NCI-H1092 (cell line): ENCODE results near the gene CCDC107.

ENCODE experiments used
- DNase-seq: peaks from one replicate; lab custom pipeline; 2025; lab: John Stamatoyannopoulos, UW

Gene CCDC107

DNA sequence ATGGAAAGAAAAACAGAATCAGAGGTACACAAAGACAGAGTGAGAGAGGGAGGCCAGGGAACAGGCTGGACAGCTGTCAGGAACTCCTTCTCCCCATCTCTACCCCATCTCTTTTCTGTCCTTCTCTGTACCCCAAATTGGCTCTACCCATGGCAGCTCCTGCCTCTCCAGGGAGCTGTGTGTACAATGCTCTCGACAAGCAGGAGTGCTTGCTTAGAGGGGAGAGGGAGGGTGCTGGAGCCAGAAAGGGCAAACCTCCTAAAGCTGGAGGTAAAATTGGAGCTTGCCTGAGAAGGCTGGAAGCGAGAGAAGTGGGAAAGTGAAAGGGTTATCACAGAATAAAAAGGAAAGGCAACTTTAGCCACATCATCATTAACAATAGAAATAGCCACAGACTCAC is 25.2 kb downstream of the CCDC107 start:
- DNase-seq = peak; percentile 62

DNA sequence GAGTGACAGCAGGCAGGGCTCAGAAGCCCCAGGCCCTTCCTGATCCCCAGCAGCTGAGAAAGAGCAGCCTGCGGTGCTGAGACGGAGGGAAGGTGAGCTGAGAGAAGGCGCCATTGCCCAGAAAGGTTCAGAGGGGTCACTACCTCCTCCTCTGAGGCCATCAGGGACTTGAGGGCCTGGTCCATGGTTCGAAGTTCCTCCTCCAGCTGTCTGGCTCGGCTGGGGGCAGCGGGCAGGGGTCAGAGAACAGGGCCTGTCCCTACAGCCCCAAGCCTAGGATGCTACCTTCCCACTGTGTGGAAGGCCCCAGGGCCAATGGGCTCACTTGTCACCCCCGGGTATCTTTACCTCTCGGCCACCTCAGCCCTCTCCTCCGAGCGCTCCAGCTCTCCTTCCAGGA is 26.8 kb downstream of the CCDC107 start:
- no peak for DNase-seq

DNA sequence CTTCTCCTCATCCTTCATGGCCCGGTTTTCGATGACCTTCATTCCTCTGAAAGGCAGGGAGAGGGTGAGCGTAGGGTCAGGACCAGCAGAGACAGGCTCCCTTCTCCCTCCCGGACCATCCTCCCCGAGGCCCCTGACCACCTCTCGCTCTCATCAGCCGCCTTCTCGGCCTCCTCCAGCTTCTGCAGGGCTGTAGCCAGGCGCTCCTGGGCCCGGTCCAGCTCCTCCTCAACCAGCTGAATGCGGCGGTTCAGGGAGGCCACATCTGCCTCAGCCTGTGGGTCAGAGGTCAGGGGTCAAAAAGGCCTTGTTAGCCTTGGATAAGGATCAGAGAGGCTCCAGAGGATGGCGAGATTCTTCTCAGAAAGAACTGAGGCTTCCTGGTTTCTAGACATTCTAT is 27.4 kb downstream of the CCDC107 start:
- no peak for DNase-seq

DNA sequence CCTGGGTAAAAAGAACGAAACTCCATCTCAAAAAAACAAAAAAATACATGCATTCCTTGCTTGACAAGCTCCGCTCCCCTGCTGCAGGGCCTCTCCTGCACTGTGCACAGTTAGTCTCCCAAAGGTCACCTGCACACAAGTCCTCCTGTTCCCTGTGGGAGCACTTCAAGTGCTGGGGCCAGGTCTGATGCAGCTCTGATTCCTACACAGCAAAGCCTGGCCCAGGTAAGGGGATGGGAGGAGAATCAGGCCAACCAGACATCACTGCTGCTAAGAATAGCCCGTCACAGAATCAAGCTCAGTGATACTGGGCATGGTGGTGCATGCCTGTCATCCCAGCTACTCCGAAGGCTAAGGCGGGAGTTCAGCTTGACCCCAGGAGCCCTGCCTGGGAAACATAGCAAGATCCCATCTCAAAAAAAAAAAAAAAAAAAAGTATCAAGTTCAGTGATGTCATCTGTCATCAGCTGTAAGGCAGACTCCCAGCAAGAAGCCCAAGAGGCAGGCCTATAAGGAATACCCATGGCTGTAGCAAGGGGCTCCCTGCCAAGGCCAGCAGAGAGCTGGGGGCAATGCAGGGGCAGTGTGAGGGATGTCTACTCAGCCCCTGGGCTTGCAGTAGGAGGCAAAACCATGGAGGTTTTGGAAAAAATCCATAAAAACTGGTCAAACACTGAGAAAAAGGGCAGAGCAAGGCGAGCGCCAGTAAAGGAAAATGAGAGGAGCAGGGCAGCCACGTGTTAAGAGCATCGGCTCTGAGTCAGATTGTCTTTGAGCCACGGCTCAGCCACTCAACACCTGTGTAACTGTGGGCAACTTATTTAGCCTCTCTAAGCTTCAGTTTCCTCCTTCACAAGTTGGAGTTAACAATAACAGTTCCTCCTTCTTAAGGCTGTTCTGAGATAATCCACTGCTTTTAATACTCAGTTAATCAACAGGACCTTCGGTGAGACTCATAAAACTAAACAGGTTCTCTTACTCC is 28.4 kb downstream of the CCDC107 start:
- no peak for DNase-seq

DNA sequence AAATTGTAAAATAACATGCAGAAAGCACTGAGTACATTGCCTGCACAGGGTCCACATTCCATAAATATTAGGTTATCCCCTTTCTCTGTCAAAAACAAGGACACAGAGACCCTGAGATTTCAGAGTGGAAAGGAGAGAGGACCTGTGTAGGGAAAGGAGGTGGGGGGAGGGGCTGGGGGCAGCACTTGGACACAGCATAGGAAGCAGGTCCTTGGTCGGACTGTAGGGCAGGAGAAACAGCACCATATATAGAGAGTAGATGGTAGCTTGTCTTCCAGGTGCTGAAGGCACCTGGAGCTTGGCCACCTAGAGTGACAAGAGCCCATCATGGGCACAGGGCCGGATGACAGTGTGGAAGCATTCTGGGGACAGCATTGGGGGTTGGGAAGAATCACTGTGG is 29.2 kb downstream of the CCDC107 start:
- DNase-seq = no peak

DNA sequence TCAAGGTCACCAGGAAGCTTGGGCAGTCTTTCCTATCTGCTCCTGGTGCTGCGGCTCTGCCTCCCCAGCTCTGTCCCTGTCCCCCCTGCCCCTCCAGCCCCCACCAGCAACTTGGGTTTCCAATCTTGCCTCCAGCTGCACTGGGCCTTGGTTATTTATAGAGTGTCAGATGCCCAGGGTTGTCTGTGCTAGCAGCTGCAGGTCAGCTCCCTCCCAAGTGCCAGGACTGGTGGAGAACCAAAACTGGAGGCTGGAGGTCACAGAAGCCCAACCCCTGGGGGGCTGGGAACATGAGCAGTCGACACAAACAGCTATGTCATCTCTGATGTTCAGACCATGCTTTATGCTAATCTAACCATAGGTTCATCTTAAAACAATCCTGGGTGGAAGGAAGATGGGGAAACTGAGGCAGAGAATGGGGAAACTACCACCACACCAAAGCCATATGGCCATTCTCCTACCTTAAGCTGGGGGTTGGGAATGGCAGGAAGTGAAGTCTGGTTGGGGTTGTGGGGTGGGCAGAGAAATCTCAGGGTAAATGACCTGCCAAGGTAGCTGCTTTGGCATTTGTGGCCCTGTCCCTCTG is 30.0 kb downstream of the CCDC107 start:
- DNase-seq = no peak

DNA sequence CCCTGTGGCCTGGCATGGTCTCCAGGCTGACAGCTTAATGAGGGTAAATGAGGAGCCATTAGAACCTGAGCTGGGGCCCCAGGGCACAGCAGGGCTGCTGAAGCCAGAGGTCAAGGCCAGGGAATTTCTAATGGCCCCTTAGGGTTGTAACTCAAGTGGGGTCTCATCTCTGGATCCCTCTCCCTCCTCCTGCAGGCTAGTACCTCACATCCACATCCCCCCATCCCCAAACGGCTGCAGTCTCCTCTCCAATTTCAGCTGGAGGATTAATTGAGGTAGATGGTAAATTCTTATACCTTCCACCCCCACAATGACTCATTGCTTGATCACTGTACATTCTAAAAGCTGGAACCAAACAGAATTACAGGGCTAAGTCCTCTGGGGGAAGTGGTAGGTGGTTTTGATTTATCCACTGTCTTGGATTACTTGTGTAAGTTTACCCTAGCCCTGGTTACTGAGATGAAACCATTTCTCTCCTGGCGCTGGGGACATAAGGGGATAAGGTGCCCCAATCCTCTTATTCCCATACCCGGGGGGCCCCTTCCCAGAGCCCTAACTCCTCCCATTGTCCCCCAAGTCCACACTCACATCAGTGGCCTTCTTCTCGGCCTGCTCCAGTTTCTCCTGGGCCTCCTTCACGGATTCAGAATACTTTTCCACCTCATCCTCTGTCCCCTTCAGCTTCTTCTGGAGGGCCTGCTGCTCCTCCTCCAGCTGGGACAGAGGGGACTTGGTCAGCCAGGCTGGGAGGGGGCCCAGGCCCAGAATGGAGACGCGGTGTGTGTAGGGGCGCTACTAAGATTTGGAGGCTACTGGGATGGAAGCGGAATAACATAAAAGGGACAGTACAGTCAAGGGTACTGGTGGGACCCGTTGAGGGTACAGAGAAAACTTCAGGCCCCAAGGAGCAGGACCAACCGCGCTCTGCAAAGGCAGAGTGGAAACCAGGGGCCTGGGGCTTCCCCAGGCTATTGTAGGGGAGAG is 30.8 kb downstream of the CCDC107 start:
- no peak for DNase-seq

DNA sequence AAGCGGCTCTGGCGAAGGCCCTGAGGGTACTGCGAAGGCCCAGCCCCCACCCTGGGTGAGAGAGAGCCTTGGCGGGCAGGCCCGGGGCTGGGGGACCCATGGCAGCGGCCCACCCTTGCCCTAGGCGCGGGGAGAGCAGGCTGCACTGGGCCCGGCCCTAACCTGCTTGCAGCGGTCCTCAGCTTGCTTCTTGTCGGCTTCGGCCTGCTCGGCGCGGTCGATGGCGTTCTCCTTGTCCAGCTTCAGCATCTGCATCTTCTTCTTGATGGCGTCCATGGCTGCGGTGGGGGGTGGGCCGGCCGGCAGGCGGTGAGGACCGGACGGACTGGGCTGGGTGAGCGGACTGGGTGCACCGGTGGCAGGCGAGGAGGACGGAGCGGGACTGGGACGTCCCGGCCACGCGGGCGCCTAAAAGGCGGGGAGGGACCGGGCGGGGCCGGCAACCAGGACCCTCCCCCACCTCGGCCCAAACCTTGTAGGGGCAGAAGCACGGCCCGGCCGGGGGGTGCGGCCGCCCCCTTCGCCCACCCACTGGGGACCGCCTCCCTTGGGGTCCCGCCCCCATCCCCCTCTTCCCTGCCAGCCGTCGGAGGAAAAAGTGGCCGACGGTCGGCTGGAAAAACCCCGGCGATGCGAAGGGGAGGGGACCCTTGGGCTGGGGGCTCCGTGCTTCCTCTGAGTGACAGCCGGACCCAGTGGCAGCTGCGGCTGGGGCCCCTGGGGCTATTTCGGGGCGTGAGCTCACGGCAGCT is 31.6 kb downstream of the CCDC107 start, which contains the start of gene TPM2:
Gene TPM2, minus strand, starts transcription at position 384 of the 752 bp plus-strand sequence. Its CDS starts 108 bp downstream, at position 276.
- DNase-seq = no peak

DNA sequence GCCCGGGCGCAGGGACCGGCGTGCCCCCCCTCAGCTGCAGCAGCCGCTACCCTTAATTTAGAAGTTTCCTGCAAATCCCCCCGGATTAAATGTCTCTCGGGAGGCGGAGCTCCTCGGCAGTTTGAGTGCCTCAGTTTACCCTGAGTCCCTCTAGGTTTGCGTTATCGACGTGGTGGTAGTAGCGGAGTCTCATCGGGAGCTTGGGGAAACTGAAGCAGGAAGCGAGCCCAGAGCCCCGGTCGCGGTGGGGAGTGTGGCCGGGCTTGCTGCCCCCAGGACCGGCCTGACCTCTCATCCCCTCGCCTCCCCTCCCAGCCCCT is 32.2 kb downstream of the CCDC107 start:
- no peak for DNase-seq

DNA sequence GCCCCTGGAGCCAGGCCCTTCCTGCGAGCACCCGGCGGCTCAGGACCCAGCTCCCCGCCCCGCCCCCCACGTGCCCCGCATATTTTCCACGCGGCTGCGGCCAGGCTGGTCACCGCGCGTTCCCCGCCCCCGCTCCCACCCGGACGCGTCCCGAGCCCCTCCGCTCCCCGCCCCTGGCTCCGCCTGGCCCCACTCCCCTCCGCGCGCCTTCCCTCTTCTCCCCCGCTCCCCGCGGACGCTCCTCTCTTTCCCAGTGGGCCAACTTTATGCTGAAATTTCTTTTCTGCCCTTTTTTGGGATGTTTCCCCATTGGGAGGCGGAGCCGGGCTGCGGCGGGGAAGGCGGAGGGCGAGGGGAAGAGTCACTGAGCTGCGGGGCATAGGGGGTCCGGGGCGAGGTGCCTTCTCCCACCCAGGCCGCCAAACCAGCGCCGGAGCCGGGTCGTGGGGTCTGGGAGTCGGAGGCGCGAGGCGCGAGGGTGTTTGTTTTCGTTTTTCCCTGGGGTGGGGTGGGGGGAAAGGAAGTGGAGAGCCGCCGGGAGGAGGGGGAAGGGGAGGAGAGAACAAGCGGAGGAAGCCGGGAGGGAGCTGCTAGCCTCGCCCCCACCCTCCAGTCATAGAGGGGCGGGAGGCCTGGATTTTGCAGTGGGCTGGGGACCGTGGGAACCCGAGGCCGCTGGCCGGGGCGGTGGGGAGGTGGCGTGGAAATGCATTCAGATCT is 32.7 kb downstream of the CCDC107 start:
- DNase-seq = peak; percentile 23

DNA sequence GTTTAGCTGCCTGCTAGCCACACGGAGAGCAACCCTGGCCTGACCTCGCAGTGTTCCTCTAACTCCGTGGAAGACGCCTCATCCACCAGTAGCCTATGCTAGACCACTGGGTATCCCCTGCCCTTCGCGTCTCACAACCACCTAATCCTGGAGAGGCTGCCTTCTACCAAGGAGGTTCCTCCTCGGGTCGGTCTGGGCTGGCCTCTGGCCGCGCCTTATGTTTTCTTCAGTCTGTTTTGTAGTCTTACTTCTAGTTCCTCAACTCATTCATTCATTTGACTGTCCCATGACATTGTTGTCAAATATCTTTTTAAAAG is 33.2 kb downstream of the CCDC107 start:
- no peak for DNase-seq

DNA sequence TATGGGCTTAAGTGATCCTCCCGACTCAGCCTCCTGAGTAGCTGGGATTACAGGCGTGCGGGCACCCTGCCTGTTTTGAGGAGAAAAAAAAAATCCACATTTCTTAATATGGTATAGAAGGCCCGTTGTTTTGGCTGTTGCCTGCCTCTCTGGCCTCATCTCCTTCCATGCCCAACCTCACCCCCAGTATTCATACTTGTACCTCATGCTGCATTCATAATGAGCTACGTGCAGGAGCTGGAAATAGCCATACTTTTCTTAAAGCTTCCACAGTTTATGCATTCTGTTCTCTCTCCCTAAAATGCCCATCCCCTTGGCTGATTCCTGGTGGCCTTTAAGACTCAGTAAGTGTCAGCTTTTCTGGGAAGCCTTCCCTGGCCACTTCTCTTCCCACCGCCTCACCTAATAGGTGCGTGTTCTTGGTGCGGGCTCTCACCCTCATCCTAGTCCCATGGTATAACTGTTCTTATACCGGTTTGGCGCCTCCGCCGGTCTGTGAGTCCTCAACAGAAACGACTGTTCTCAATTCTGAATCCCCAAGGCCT is 33.7 kb downstream of the CCDC107 start:
- no peak for DNase-seq

DNA sequence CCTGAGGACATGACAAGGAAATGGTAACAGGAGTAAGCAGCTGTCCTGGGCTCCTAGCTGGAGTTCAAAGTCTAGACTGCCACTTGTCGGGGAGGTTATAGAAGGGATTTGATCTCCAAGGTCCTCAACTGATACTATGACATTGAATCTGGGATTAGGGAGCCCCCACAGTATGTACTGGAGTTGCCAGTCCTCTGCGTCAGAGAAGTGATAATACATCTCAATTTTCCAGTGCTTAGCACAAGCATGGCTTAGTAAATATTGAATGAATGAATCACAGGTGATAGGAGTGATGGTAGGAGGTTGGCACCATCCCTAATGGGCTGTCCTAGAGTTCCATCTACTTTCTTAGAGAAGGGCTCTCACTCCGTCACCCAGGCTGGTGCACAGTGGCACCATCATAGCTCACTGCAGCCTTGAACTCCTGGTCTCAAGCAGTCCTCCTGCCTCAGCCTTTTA is 37.9 kb downstream of the CCDC107 start:
- DNase-seq = no peak

DNA sequence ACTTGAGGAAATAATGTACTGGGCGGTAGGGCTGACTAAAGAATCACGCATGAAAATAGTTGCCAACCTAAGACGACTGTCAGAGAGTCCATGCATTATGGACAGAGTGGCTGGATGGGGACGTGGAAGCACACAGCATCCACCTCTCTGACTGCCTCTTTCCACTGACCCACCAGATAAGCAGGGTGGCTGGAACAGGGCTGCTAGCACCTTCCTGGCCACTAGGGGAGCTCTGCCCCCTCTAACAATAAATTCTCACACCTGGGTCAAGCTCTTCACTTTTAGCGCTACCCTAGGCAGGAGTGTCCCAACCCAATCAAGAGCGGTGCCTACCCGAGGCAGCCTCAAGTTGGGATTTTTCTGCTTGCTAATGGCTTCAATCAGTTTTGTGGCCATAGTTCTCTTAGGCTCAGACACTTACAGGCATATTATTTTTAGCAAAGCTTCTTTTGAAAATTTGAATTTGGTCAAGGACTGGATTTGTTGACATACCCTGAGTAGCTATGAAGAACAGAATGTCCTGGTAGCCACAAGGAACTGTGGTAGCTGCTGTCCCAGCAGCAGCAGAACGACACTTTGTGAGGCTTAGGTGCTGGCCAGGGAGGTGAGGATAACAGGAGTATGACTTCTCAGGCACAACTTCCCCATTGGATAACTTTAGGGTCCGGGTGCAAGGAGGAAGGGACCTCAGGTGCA is 38.6 kb downstream of the CCDC107 start:
- DNase-seq = no peak

DNA sequence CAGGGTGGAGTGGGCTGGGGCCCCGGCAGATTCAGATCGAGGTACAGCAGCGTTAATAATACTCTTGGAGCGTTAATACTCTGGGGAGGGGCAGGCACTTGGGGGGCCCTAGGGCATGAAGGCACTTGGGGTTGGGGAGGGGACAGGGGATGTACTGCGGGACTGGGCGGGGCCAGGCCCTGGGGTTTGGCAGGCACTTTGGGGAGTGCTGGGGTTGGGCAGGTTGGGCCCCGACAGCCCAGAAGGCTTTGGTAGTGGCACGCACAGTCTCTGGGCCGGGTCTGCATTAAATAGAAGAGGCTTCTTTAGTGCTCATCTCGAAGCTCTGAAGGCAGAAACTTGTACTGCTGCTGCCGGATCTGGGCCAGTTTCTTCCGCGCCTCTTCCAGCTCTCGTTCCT is 39.4 kb downstream of the CCDC107 start:
- no peak for DNase-seq

DNA sequence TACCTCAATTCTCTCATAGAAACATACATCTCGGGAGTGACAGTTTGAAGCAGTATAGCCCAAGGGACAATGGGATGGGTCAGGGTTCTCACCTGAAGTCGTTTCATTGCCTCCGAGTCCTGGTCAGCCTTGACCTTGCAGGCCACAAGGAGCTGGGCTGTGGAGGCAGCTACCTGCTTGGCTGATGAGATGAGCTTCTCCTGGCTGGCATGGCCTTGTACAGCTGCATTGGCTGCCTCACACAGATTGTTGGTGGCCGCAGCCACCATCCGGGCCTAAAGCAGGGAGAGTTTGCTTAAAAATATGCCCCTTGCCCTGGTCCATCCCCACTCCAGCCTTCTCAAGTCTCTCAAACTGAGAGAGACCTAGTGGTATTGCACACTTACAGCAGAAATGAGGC is 40.1 kb downstream of the CCDC107 start:
- DNase-seq = no peak

DNA sequence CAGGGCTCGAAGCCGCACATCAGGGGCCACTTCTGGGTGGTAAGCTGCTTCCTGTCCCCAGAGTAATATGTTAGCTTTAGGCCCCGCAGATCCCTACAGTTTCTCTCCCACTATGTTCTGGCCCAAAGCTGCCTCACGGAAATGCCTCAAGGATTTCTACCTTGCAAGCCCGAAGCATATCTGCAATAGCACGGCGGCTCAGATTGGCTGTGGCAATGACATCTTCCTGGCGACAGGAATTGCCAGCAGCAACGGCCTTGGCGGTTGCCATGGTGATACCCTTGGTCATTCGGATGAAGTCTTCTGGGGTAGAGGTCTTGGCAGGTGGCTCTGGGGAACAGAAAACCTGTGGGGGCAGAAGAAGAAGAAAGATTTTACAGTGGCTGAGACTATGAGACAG is 41.9 kb downstream of the CCDC107 start:
- no peak for DNase-seq

DNA sequence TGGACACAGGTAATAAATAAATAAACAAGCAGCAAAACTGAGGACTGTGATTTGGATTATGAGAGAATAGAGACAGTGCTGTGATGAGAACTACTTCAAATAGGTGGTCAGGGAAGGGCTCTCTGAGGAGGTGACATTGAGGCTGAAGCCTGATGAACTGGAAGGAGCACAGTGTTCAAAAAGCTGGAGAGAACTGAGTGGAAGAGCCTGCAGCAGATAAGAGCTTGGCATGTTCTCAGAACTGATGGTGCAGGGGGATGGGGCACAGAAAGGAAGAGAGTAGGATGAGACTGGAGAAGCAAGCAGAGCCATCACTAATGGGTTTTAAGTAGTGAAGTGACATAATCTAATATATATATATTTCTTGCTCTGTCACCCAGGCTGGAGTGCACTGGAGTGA is 42.9 kb downstream of the CCDC107 start:
- no peak for DNase-seq

DNA sequence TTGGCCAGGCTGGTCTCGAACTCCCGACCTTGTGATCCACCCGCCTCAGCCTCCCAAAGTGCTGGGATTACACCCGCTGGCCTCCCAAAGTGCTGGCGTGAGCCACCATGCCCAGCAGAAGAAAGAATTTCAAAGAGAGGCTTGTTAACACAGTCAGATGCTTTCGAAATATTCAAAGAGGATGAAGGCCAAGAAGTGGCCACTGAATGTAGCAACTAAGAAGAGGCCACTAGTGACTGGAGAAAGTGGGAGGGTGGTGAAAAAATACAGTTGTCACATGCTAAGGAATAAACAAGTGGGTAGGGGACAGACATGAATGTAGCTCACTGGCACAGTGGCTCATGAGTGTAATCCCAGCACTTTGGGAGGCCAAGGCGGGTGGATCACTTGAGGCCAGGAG is 44.6 kb downstream of the CCDC107 start:
- no peak for DNase-seq
